Heart left ventricle (tissue), 13 donors: ENCODE data around the gene SPA17.

Experiments used
- POLR2A ChIP-seq, 2 donors: fragments of 450-650 bp; IDR thresholded peaks; one replicate each; pipeline ENCODE4 v1.6.1; 2017; ENCODE audit warnings: antibody characterized with exemption in 2 of 2, mild to moderate bottlenecking in 2 of 2, moderate library complexity in 2 of 2
- TF ChIP-seq, protein P1 (sequence below), 12 donors: fragments of 200-600 bp; sonication (generic) in 4 of 12; IDR thresholded peaks; one replicate each; pipeline versions ENCODE4 v1.5.0 to v1.8.0; 2018 to 2022; ENCODE audit warnings: antibody characterized with exemption in 12 of 12, mild to moderate bottlenecking in 5 of 12
- donor health status: ischemic (EF 13 %, LVEDD 7.1; RV severe dilation, severe dysfunction).
- donor health status: DM: no; HTN: yes; CAD: no.
- donor health status: DM: no; HTN: no; CAD: no.
- donor health status: ischemic (EF 25% LVEDD 6.9; RV normal size, moderate dysfunction).
- donor health status: ischemic (EF 25% LVEDD 5.7; RV mildly dilated, moderate dysfunction).
- donor health status: ischemic (EF 35%, LVEDD 5.7; RV mildly dilated, moderate dysfunction).
- donor health status: nonischemic (EF 11% LVEDD 7.7; RV severe dilation, severe dysfunction).
- donor health status: DM: yes; HTN: yes; CAD: no.
- donor health status: PGD.
- donor health status: ischemic (EF 29% LVEDD 5.4; RV normal size, mild dysfunction).
- donor health status: nonischemic (EF 23%, LVEDD 6.1; RV moderate dilation, normal function).

DNA sequence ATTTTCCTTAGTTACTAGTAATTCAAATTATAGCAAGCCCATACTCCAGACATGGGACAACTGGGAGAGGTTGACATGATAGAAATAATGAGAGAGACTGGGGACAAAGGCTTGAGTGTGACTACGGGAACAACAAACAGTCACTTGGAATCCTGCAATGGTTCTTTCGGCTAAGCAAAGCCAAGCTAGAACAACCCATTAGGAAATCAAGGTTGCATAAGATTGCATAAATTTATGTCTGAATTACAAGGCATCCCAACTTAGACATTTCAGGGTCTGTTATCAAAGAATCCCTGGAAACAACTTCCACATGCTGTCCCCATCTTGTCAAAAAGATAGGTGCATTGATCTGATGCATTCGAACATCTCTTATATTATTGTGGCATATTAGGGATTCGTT is 55.9 kb downstream of the SPA17 start:
- TF ChIP-seq, protein P1, sequence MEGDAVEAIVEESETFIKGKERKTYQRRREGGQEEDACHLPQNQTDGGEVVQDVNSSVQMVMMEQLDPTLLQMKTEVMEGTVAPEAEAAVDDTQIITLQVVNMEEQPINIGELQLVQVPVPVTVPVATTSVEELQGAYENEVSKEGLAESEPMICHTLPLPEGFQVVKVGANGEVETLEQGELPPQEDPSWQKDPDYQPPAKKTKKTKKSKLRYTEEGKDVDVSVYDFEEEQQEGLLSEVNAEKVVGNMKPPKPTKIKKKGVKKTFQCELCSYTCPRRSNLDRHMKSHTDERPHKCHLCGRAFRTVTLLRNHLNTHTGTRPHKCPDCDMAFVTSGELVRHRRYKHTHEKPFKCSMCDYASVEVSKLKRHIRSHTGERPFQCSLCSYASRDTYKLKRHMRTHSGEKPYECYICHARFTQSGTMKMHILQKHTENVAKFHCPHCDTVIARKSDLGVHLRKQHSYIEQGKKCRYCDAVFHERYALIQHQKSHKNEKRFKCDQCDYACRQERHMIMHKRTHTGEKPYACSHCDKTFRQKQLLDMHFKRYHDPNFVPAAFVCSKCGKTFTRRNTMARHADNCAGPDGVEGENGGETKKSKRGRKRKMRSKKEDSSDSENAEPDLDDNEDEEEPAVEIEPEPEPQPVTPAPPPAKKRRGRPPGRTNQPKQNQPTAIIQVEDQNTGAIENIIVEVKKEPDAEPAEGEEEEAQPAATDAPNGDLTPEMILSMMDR (IDR thresholded peaks at IDR 0.05), result no peak
- no peak for TF ChIP-seq POLR2A (IDR thresholded peaks at IDR 0.05)
